ENCODE measurements around the gene CXCL1.
"Not testable (repeated sequence)": the region's sequence is repeated elsewhere in the genome, so short reads cannot be mapped to it uniquely, and the experiment has no call there.

Gene CXCL1

DNA sequence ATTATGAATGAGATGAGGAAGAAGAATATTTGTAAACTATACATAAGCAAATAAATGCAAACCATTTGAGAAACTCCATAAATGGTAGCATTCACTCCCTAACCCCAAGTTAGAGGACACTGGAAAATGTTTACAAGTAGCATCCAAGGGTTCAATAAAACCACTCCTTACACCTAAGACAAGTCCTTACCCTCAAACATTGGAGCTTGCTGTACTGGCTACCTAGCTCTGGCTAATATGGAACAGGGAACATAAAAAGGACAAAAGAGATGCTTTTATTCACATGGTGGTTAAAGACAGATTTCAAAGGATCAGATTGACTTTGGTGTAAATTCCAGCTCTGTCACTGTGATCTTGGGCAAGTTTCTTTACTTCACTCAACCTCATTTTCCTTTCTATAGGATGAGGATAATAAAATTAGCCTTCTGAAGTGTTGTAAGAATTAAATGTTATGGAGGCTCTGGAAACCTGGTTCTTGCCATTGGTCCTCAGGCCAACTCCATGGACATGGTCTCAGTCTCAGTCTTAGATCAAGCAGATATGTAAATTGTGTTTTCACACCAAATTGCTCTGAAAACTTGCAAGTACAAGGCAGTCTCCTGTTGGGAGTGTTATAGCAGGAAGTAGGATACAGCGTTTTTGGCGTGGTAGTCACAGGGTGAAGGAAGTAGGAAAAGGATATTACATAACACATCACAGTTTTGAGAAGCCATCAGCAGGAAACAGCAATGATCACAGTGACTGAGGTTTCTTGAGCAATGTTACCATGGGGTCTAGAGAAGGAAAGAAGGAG, 3.3 kb downstream of the CXCL1 start:
- H3K4me3 ChIP-seq (ENCODE audit: low read depth, low read length): no peak overlapping the region

DNA sequence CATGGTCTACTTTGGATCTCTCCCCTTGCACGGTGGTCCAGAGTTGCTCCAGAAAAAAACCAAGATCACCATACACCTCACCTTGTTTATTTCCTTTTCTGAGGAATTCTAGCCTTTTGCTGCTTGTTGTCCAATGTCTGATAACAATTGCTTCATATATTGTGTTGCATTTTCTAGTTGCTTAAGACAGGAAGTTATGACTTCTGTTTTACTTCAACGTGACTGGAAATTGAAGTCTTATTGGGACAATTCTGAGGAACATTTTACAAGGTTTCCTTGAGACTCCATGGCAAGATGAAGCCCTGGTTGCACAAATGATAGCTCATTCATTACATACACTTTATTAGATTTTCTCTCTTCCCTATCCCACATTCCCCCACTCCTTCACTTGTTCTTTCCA, 5.2 kb downstream of the CXCL1 start:
- H3K4me3 ChIP-seq (ENCODE audit: low read depth, low read length): no peak overlapping the region

DNA sequence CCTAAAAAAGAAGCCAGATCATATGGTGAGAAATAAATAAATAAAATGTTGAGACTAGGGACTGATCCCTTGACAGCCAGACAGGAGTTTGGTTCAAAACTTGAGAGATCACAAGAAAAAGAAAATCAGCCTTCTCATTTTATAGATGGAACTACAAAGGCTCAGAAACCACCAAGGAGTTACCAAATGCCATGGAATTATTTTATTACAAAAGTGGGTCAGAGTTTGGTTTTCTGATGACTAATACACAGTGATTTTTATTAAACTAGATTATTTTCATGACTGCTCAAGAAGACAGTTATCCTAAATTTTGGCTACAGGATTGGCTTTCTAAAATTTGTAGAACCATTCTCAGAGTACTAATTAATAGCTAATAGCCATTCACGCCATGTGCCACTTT, 6.2 kb downstream of the CXCL1 start:
- H3K4me3 ChIP-seq (ENCODE audit: low read depth, low read length): no peak overlapping the region

DNA sequence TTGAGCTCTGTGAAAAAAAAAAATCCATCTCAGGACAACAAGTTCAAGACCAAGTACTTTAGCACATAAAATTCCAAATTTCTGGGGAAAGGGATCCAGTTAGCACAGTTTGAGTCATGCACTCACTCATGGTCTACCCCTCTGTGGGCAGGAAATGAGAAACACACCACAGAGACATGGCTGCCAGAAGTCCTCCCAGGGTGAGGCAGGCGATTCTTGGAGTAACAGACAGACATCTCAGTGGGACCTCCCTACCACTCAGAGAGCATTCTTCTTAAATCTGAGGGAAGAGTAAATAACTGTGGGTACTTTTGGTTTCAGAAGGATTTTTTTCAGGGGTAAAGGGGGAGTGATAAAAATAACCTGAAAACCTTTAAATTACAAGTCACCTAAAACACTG, 14.1 kb downstream of the CXCL1 start:
- H3K4me3 ChIP-seq (ENCODE audit: low read depth, low read length): no peak overlapping the region

DNA sequence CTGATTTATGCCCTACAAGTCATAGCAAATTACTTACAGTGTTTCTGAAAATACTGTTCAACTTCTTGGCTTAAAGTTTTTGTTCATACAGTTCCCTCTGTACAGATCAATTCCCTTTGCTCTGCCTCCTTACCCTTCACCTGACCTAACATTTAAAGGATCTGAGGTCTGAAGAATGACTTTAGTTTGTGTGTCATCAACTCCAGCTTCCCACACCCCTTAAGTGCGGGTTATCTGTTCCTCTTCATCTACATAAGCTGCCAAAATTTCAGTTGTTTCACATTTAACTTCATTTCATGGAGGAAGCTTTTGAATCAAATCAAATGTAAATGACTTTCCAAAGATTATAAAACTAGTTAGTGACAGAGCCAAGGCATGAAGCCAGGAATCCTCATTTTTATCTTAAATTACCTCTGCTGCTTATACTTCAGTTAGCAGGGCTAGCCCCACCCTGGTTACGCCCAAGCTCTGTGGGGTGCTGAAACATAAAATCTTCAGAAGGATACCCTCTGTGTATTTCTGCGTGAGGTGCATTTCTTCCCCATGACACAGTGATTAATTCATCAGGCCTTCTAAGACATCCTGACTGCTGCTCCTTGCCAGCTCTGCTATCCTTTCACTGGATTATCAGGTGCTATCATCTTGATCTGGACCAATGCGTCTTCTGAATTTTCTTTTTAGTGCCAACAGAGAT, 16.5 kb downstream of the CXCL1 start:
- no peak overlapping the region for H3K4me3 ChIP-seq (ENCODE audit: low read depth, low read length)

DNA sequence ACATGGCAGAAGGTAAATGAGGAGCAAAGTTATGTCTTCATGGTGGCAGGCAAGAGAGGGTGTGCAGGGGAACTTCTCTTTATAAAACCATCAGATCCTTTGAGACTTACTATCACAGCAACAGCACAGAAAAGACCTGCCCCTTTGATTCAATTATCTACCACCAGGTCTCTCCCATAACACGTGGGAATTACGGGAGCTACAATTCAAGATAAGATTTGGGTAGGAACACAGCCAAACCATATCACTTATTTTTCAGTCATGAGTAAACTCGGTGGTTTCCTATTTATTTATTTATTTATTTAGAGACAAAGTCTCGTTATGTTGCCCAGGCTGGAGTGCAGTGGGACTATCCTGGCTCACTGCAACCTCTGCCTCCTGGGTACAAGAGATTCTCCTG, 22.1 kb downstream of the CXCL1 start:
- H3K4me3 ChIP-seq (ENCODE audit: low read depth, low read length): no peak overlapping the region

DNA sequence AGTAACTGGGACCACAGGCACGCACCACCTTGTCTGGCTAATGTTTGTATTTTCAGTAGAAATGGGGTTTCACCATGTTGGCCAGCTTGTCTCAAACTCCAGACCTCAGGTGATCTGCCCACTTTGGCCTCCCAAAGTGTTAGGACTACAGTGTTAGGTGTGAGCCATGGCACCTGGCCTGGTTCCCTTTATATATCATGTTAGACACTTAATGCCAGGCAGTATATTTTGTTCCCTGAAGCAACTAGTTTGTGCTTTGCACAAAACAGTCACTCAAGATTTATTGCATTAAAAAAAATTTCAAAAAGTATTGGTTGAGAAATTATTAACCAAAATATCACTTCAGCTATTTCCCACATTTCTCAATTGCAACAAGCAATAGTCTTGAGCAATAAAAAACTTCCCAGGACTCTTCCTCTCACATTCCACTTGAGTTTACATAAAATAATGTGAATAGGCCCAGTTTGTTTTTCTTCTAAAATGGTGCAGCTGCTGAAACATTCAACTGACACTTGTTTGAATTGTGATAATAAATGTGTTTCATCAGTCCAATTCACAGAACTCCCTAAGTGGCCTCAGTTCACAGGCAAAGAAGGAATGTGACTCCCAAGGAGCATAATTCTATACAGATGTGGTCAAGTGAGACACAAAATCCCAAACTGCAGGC, 22.7 kb downstream of the CXCL1 start:
- H3K4me3 ChIP-seq (ENCODE audit: low read depth, low read length): no peak overlapping the region

DNA sequence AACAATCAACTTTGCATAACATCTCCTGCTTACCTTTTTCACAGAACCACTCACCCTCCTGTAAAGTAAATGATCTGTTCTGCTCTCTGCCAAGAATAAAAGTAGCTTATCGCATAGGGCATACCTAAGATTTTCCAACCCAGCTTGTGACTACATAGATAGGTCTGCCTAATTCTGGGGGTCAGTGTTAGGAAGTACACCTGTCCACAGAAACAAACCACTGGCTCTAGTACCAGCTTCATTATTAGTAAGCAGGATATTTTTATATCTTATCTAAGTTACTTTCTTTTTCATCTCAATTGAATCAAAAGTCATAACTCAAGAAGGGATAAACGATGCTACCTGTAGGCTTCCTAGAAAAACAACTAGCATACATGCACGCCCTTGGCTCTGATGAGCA, 23.8 kb downstream of the CXCL1 start:
- no peak overlapping the region for H3K4me3 ChIP-seq (ENCODE audit: low read depth, low read length)

DNA sequence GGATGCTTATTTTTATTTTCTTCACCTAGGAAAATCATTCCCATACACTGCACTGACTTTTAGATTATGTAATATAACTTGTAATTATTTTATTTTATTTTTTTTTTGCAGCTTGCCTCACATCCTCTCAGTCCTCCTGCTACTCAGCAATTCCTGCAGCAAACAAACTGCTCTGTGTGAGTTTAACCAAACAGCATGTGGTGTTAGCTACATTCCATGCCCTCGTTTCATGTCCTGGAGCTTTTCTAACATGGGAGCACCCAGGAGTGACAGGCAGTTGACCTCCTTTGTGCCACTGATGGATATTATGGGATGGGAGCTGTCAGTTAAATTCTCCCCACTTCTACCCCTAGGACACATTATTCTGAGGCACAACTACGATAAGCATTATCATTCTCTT, 24.8 kb downstream of the CXCL1 start:
- no peak overlapping the region for H3K4me3 ChIP-seq (ENCODE audit: low read depth, low read length)

DNA sequence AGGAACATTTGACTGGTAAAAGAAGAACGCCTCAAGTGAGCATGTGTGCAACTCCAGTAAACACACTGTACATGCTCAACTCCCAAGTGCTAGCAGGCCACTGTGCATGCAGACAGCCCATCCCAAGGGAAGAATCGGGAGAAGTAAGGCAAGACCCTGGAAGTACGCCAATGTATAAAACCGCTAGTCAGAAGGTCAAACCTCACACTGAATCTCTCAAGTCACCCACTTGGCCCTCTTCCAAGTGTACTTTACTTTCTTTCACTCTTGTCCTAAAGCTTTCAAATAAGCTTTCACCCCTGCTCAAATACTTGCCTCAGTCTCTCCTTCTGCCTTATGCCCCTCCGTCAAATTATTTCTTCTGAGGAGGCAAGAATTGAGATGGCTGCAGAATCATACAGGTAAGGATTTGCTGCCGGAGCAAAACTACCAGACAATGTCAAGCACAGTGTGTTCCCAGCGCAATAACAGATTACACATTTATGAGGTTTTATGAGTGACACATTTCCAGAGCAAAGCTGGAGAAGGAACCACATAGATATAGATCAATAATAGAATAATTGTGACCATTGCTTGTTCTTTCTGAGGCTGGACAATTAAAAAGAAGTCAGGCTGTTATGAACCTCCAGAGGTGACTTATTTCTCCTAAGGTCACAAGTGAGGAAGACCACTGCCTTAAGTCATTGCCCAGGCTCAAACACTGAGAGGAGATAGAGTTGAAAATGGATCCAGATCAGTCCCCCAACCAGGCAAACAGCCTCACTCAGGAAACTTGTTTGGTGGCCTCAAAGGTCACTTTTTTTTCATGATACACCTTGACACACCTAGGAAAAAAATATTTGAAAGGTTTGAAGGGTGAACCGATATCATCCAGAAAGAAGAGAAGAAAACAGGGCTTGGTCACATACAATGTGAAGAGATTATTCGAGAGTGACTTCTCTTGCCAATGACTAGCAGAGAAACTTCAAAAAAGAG, 26.3 kb downstream of the CXCL1 start:
- H3K4me3 ChIP-seq (ENCODE audit: low read depth, low read length): no peak overlapping the region

DNA sequence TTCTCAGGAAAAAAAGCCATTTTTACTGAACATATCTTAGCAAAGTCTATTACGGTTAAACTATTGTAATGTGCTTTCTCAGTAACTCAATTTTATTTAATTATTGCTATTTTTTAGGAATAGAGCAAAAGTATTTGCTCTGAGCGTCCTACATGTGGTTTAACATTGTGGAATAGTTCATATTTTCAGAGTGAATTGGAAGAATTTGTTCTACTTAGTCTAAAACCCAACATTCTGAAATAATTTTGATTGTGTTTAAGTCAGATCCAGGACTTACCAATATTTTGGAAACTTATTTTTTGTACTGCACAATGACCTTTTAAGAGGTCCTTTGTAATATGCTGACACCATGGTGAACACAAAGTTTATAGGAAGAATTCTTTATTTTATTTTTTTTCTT, 27.2 kb downstream of the CXCL1 start:
- H3K4me3 ChIP-seq (ENCODE audit: low read depth, low read length): no peak overlapping the region

DNA sequence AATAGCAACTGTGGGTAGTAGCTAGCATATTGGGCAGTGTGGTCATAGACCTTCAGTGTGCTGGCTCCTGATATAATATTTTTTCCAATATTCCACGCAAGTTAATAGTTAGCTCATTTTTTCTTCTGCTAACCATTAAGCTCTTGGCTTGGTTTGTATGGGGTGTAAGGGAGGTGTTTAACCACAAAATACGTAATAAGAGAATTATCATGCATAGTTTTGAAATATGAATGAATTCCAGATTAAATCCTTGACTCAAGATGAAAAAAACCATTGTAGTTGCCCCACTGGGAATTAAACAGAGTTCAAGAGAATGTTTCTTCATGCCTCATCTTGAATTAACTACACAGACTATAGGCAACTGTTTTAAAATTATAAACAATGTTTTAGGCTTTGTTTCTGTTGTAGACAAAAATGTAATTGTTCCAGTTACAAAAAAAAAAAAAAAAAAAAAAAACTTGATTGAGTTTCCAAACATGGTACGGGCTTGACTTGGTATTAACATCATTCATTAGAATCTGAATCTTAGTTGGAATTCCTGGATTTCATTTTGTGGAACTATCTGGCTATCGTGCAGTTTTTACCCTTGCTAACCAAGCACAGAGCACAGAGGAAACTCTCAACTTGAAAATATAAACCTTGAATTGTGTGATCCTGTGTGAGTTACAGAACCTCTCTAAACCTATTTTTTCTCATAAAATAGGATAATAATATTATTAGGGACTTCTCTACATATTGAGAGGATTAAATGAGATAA, 28.4 kb downstream of the CXCL1 start:
- no peak overlapping the region for H3K4me3 ChIP-seq (ENCODE audit: low read depth, low read length)

DNA sequence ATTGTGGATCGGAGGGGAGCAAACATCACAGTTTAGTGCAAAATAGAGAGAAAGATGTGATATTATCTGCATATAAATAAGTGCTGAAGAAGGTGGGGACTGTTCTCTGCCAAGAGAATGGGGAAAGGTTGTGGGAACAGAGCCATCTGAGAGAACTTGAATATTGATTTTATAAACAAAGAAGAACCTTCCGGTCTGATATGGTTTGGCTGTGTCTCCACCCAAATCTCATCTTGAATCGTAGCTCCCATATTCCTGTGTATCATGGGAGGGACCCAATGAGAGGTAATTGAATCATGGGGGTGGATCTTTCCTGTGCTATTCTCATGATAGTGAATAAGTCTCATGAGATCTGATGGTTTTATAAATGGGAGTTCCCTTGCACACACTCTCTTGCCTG, 30.1 kb downstream of the CXCL1 start:
- not testable (repeated sequence) for H3K4me3 ChIP-seq (ENCODE audit: low read depth, low read length)

DNA sequence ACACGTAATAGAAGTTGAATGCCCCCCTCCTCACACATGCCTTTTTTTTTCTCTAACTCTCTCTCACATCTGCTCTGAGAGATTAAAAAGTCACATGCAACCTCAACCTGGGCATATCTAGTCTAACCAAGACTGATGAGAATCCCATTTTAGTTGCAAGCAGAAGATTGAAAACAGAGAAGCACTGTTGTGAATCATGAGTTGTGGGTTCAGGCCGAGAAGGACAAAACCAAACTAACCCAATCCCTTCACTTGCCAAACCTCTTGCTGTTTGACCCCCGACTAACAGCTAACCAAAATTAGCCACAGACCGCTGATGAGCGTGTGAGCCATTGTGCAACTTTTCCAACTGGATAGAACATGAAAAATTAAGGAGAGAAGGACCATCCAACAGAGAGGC, 31.8 kb downstream of the CXCL1 start:
- H3K4me3 ChIP-seq (ENCODE audit: low read depth, low read length): no peak overlapping the region

DNA sequence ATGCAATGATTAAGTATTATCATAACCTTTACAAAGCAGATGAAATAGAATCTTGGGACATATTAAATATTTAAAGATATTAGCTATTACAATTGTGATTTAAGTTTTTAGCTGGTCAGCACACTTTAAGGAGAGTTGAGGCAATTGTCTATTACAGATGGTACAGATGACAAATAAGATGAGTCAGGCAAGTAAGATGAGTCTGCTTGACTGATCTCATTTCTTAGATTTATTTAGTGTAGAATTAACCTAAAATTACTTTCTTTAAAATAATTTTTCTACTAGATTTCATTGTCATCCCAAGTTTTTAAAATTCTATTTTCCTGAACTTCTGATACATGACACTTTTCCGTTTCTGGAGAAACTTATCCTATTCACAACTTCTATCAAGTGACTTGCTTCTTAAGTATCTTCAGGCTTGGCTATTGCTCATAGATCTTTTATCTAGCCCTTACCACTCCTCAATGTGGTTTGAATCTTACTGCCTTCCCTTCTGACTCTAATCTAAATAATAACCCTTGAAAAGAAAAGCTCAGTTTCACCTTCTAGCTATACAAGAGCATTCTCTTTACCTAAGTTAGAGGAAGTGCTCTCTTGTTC, 32.9 kb downstream of the CXCL1 start:
- H3K4me3 ChIP-seq (ENCODE audit: low read depth, low read length): no peak overlapping the region

DNA sequence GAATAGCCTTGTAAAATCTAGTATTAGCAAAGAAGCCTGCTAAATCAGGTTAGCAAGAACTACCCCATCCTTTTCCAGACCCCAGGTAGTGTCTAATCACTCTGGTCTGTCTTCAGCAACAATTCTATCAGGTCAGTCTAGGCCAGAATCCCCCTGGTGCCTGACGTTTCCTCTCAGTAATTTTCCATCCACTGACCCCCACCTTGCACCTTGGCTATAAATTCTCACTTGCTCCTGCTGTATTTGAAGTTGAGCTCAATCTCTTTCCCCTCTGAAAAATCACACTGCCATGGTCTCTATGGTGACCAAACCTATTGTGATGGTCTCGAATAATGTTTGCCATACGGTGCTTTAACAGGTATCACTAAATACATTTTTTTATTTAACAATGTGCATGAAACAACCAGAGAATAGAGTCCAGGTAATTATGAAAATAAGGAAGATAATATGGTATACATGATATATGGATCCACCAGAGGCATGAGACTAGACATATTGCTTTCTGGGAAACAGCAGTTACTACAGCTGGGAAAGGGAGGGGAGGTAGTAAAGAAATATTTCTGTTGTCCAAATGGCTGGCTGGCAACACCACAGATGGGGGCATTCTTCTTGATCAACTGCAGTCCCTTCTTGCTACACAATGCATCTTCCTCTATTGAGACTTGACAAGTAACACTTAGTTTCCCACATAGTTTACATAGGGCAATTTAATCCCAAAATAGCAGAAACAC, 33.8 kb downstream of the CXCL1 start:
- H3K4me3 ChIP-seq (ENCODE audit: low read depth, low read length): no peak overlapping the region

DNA sequence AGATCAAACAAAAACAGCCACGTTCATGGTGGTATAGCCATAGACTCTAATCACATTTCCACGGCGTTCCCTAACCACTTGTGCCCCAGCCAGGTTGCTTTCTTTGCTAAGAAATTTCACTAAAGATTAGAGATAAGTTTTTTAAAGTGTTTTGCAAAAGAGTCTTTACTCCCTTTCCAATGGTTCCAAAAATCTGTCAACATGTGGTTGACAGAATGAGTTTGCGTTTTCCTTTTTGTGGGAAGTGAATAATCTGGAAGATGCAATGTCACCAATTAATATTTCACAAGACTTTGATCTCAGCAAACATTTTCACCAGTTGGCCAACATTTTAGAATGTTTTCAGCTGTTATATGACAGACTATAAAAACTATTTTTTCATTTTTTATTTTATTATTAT, 35.3 kb downstream of the CXCL1 start:
- no peak overlapping the region for H3K4me3 ChIP-seq (ENCODE audit: low read depth, low read length)

DNA sequence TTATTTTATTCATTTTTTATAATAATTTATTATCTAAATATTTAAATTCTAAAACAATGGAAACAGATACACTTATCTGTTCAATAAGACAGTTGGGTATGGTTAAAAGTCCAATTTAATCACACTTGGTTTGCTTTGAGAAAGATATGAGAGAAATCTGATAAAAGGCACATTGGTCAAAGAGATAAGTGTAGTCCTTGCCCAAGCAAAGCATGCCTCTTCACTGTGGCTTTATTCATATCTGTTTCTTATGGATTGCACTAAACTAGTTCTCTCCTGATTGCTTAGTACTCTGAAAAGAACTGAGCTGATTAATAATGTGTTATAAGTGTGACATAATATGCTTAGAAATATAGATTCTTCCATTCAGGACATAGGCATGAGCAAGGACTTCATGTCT, 39.8 kb downstream of the CXCL1 start:
- no peak overlapping the region for H3K4me3 ChIP-seq (ENCODE audit: low read depth, low read length)

DNA sequence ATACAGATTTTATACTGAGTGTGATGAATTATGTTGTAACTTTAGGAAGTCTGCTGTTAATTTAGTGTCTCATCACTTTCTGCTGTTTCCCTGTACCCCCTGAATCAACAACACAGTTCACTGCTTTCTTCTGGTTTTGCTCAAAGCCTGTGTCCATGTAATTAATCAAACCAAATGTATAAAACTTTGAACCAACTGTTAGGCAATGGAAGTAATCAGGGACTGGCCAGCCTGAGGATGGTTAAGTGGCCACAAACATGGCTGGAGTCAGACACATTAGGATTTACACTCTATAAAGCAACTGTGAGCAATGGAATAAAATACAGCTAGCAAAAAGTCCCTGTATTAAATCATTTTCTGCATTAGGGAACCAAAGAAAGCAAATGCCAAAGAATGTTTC, 42.6 kb downstream of the CXCL1 start:
- no peak overlapping the region for H3K4me3 ChIP-seq (ENCODE audit: low read depth, low read length)
